SK-N-SH treated with all-trans-retinoic acid at 6 μM for 48 hours (cell line): Measurements from ENCODE around the gene ADO.
A peak's percentile ranks its signal among the peaks of the same experiment; 100 is the strongest.

Source experiments
- ATAC-seq: fragments of 200-7000 bp; cut with Tn5 transposase; 3 replicates; pipeline ENCODE4 v1.9.1; 2020; ENCODE audit warnings: mild to moderate bottlenecking, moderate library complexity
- ARNTL ChIP-seq: fragments of 450-650 bp; formaldehyde crosslinking; IDR thresholded peaks from 2 replicates; pipeline ENCODE4 v1.5.0; 2020; ENCODE audit warnings: low read depth, mild to moderate bottlenecking, moderate library complexity, borderline replicate concordance
- BACH2 ChIP-seq: fragments of 250-450 bp; sonication (Bioruptor Pico); IDR thresholded peaks from 2 replicates; pipeline ENCODE4 v1.9.0; 2021; ENCODE audit warnings: mild to moderate bottlenecking, borderline replicate concordance
- CREB5 ChIP-seq: fragments of 250-450 bp; sonication (Bioruptor Pico); IDR thresholded peaks from 2 replicates; pipeline ENCODE4 v1.5.1; 2020; ENCODE audit warnings: low read depth, mild to moderate bottlenecking, moderate library complexity
- CSDC2 ChIP-seq: fragments of 250-450 bp; sonication (Bioruptor Pico); IDR thresholded peaks from 2 replicates; pipeline ENCODE4 v1.5.0; 2020; ENCODE audit warnings: mild to moderate bottlenecking, moderate library complexity
- CSRNP3 ChIP-seq: fragments of 250-450 bp; sonication (Bioruptor Pico); IDR thresholded peaks from 2 replicates; pipeline ENCODE4 v1.5.1; 2021; ENCODE audit warnings: mild to moderate bottlenecking, moderate library complexity
- ESRRG ChIP-seq: fragments of 250-450 bp; sonication (Bioruptor Pico); IDR thresholded peaks from 2 replicates; pipeline ENCODE4 v1.6.1; 2021; ENCODE audit warnings: mild to moderate bottlenecking
- GLIS3 ChIP-seq: fragments of 250-450 bp; sonication (Bioruptor Pico); IDR thresholded peaks from 2 replicates; pipeline ENCODE4 v1.5.0; 2020; ENCODE audit warnings: mild to moderate bottlenecking, moderate library complexity
- ISL1 ChIP-seq: fragments of 250-450 bp; sonication (Bioruptor Pico); IDR thresholded peaks from 2 replicates; pipeline ENCODE4 v2.1.2; 2022; ENCODE audit warnings: mild to moderate bottlenecking, moderate library complexity
- PATZ1 ChIP-seq: fragments of 250-450 bp; sonication (Bioruptor Pico); IDR thresholded peaks from 2 replicates; pipeline ENCODE4 v1.8.0; 2020; ENCODE audit warnings: mild to moderate bottlenecking, moderate library complexity, borderline replicate concordance
- POU6F1 ChIP-seq: fragments of 250-450 bp; sonication (Bioruptor Pico); IDR thresholded peaks from 2 replicates; pipeline ENCODE4 v1.8.0; 2021; ENCODE audit warnings: low read depth, mild to moderate bottlenecking, moderate library complexity, borderline replicate concordance
- PPARA ChIP-seq: fragments of 250-450 bp; sonication (Bioruptor Pico); IDR thresholded peaks from 2 replicates; pipeline ENCODE4 v1.5.0; 2020; ENCODE audit warnings: mild to moderate bottlenecking, borderline replicate concordance
- RARB ChIP-seq: fragments of 250-450 bp; sonication (Bioruptor Pico); IDR thresholded peaks from 2 replicates; pipeline ENCODE4 v1.8.0; 2021; ENCODE audit warnings: mild to moderate bottlenecking, moderate library complexity
- SNAI2 ChIP-seq: fragments of 250-450 bp; sonication (Bioruptor Pico); IDR thresholded peaks from 2 replicates; pipeline ENCODE4 v1.5.0; 2020; ENCODE audit warnings: mild to moderate bottlenecking, moderate library complexity
- TCF4 ChIP-seq: fragments of 250-450 bp; sonication (Bioruptor Pico); IDR thresholded peaks from 2 replicates; pipeline ENCODE4 v1.8.0; 2021; ENCODE audit warnings: mild to moderate bottlenecking, moderate library complexity, borderline replicate concordance
- TOX ChIP-seq: fragments of 250-450 bp; sonication (Bioruptor Pico); IDR thresholded peaks from 2 replicates; pipeline ENCODE4 v1.8.0; 2021; ENCODE audit warnings: mild to moderate bottlenecking, moderate library complexity, borderline replicate concordance
- ZFP3 ChIP-seq: fragments of 250-450 bp; sonication (Bioruptor Pico); IDR thresholded peaks from 2 replicates; pipeline ENCODE4 v1.5.0; 2020; ENCODE audit warnings: mild to moderate bottlenecking, moderate library complexity
- ZFP30 ChIP-seq: fragments of 450-650 bp; formaldehyde crosslinking; IDR thresholded peaks from 2 replicates; pipeline ENCODE4 v1.5.0; 2022; ENCODE audit warnings: mild to moderate bottlenecking, moderate library complexity
- ZNF565 ChIP-seq: fragments of 450-650 bp; formaldehyde crosslinking; conservative IDR thresholded peaks from 2 replicates; pipeline ENCODE4 v1.5.0; 2020; ENCODE audit warnings: low read depth, mild to moderate bottlenecking, moderate library complexity
- ZNF70 ChIP-seq: fragments of 450-650 bp; formaldehyde crosslinking; IDR thresholded peaks from 2 replicates; pipeline ENCODE4 v1.5.0; 2020; ENCODE audit warnings: mild to moderate bottlenecking, moderate library complexity
- ZNF8 ChIP-seq: fragments of 450-650 bp; formaldehyde crosslinking; IDR thresholded peaks from 2 replicates; pipeline ENCODE4 v1.5.0; 2020; ENCODE audit warnings: mild to moderate bottlenecking, moderate library complexity

ADO gene

GRCh38 chr10:62801871-62802270 is 2.6 kb upstream of the ADO start:
- TF ChIP-seq PPARA (CRISPR knock-in tag) (no peak), TCF4 (no peak), ZFP3 (CRISPR knock-in tag) (no peak), ZNF70 (CRISPR knock-in tag) (no peak), RARB (CRISPR knock-in tag) (no peak), CREB5 (CRISPR knock-in tag) (no peak), ESRRG (CRISPR knock-in tag) (no peak), CSDC2 (CRISPR knock-in tag) (no peak), SNAI2 (no peak), ARNTL (CRISPR knock-in tag) (no peak), POU6F1 (CRISPR knock-in tag) (no peak), GLIS3 (CRISPR knock-in tag) (no peak), ZNF565 (CRISPR knock-in tag) (no peak), TOX (CRISPR knock-in tag) (no peak), ZFP30 (no peak), ISL1 (CRISPR knock-in tag) (no peak)
- ATAC-seq: no peak

- no peak; the same call in 2 of the 3 replicates for ATAC-seq
- TF ChIP-seq ISL1 (CRISPR knock-in tag): no peak
- TF ChIP-seq ZNF8 (CRISPR knock-in tag): 0 out of 2 replicates have a peak, but pooled peaks have one; percentile 25
- no peak for TF ChIP-seq TCF4
- TF ChIP-seq CSRNP3 (CRISPR knock-in tag): no peak
- TF ChIP-seq ZNF565 (CRISPR knock-in tag): 0 out of 2 replicates have a peak, but pooled peaks have one; percentile 66
- TF ChIP-seq BACH2 (CRISPR knock-in tag): no peak
- no peak for TF ChIP-seq PATZ1 (CRISPR knock-in tag)
- TF ChIP-seq CREB5 (CRISPR knock-in tag): 0 out of 2 replicates have a peak, but pooled peaks have one; percentile 17
- TF ChIP-seq TOX (CRISPR knock-in tag): no peak
- TF ChIP-seq PPARA (CRISPR knock-in tag): 0 out of 2 replicates have a peak, but pooled peaks have one; percentile 41
- no peak for TF ChIP-seq POU6F1 (CRISPR knock-in tag)
- no peak for TF ChIP-seq ZFP3 (CRISPR knock-in tag)
- TF ChIP-seq ZFP30: peak; percentile 50; the same call in 1 of the 2 replicates
These were observed 680 bp upstream of the ADO start for GRCh38 chr10:62803724-62804355.
